Activated CD8-positive, alpha-beta memory T cell treated with anti-CD3 and anti-CD28 coated beads for 36 hours (primary cell): Measurements from ENCODE around the gene TMEM62. TPM values are rescaled to one million over a fixed set of nuclear protein-coding genes. Genes with fewer than 3 reads are reported as not detected.
"Not testable (repeated sequence)": the region's sequence is repeated elsewhere in the genome, so short reads cannot be mapped to it uniquely, and the experiment has no call there.

ENCODE experiments used
- CTCF ChIA-PET: fragments of 350-600 bp; sonication (Branson Sonifier 250); formaldehyde crosslinking; loops from one replicate; lab custom pipeline; 2021; ENCODE audit warnings: antibody characterized with exemption; lab: Charles Lee
- POLR2A ChIA-PET: fragments of 350-600 bp; sonication (Branson Sonifier 250); formaldehyde crosslinking; loops from one replicate; lab custom pipeline; 2021; ENCODE audit warnings: antibody characterized with exemption; lab: Charles Lee
- total RNA-seq, 2 experiments: library from RNA; stranded (reverse); gene quantifications; one replicate each; pipeline ENCODE4 v1.2.3, GENCODE V29; 2021

The TMEM62 gene
- total RNA-seq, 2 experiments from 2014 or later: 15.0 to 16.0 TPM

GRCh38 chr15:43107751-43108150 is 25.6 kb upstream of the TMEM62 start:
- ChIA-PET POLR2A (interaction anchor here (0.6 to 0.7 kb wide), 2 partner anchors 1317 to 1439 kb away, joined by 3 to 4 read pairs; no protein-coding TSS in a partner anchor), CTCF (interaction anchor here (0.7 kb wide), 1 partner anchor 219 kb away, joined by 3 read pairs; no protein-coding TSS in a partner anchor)

- ChIA-PET CTCF (no interaction called here), POLR2A (no interaction called here)
Measured at GRCh38 chr15:43111354-43111753, 22.0 kb upstream of the TMEM62 start.

DNA sequence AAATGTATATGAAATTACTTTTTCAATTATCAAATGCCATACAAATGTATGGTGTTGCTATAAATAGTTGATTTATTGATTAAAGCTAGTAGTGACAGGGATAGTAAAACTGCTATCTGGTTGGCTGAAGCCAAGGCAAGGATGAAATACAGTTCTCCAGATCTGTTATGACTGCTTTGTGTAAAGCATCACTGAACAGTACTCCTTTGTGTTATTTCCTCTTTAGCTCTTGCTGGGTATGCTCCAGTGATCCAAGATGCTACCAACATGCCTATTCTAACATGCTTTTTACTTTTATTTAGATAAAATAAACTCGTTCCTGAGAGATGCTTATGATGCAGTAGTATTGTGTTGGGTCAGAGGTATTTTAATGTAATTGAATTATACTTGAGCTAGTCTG is 15.1 kb upstream of the TMEM62 start:
- ChIA-PET POLR2A (no interaction called here), CTCF (interaction anchor here (1.0 kb wide), 1 partner anchor 14 kb away, joined by 4 read pairs; no protein-coding TSS in a partner anchor)

GRCh38 chr15:43118829-43119228 is 14.6 kb upstream of the TMEM62 start:
- ChIA-PET POLR2A (no interaction called here), CTCF (no interaction called here)

- POLR2A ChIA-PET: no interaction called here
- CTCF ChIA-PET: interaction anchor here (0.6 to 1.3 kb wide), 3 partner anchors 16 to 196 kb away, joined by 3 to 4 read pairs (median 3); partner anchors contain the start of gene UBR1
Measured at GRCh38 chr15:43121863-43122262, 11.5 kb upstream of the TMEM62 start.

- CTCF ChIA-PET: interaction anchor here (0.7 kb wide), 1 partner anchor 68 kb away, joined by 5 read pairs; no protein-coding TSS in a partner anchor
- POLR2A ChIA-PET: no interaction called here
Measured at GRCh38 chr15:43125100-43125661, 8.2 kb upstream of the TMEM62 start.

GRCh38 chr15:43126356-43126755 is 7.0 kb upstream of the TMEM62 start:
- CTCF ChIA-PET: interaction anchor here (1.0 kb wide), 1 partner anchor 33 kb away, joined by 3 read pairs; no protein-coding TSS in a partner anchor
- POLR2A ChIA-PET: no interaction called here

DNA sequence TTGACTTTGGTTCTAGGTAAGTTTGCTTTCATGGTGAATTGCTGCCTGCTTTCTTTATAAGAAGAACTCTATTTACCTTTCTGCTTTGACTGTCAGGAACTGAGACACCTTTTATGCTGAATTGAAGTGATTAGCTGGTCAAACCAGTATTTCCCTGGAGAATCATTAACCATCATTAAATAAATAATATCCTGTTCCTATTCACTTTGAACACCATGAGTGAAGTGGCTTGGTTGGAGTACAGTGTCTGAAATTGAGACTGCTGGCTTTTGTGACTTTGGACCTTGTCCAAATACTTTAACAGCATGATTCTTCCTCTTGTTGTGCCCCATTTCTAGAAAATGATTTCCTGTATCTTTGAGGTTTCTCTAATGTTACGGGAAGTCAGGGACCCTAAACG is 5.6 kb upstream of the TMEM62 start:
- CTCF ChIA-PET: no interaction called here
- POLR2A ChIA-PET: no interaction called here

GRCh38 chr15:43128174-43128979 is 5.0 kb upstream of the TMEM62 start:
- POLR2A ChIA-PET, CTCF ChIA-PET: not testable (repeated sequence)

- ChIA-PET POLR2A (no interaction called here), CTCF (no interaction called here)
Measured at GRCh38 chr15:43128980-43129335, 4.4 kb upstream of the TMEM62 start.

GRCh38 chr15:43132830-43133429 is 456 bp upstream of the TMEM62 start:
- CTCF ChIA-PET: no interaction called here
- POLR2A ChIA-PET: interaction anchor here (0.7 kb wide), 1 partner anchor 758 kb away, joined by 3 read pairs; no protein-coding TSS in a partner anchor

DNA sequence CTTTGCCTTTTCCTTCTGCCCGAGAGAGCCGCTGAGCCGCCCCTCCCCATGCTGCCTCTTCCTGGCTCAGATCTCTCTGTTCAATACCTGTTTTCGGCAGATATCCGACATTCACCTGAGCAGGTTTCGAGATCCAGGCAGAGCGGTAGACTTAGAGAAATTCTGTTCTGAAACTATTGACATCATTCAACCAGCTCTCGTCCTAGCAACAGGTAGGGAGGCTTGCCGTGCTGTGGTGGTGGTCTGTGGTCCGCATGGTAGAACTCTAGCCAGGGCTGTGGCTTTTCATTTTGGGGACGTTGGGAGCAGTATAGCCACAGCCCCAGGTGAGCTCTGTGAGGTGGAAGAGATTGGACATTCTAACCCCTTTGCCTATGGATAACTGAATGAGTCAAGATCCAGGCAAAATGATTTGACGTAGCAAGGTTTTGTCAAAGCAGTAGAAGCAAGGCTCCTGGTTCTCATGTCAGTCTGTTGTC is 810 bp downstream of the TMEM62 start:
- CTCF ChIA-PET: interaction anchor here (0.7 kb wide), 1 partner anchor 39 kb away, joined by 3 read pairs; no protein-coding TSS in a partner anchor

DNA sequence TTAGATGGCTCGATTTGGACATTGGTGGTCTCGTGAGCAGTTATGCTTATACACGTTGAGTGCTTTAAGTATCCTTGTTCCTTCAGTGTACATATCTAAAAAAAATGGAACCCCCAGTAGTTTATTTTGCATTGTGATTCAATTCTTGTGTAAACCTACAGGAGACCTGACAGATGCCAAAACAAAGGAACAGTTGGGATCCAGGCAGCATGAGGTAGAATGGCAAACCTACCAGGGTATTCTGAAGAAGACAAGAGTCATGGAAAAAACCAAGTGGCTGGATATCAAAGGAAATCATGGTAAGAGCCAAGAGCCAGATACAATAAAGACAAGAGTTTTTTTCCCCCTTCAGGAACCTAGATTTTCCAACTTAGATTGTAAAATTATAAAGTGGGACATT is 2.0 kb downstream of the TMEM62 start:
- CTCF ChIA-PET: no interaction called here
- POLR2A ChIA-PET: no interaction called here

More for the DNA sequence above, 810 bp downstream of the TMEM62 start:
- POLR2A ChIA-PET: no interaction called here

DNA sequence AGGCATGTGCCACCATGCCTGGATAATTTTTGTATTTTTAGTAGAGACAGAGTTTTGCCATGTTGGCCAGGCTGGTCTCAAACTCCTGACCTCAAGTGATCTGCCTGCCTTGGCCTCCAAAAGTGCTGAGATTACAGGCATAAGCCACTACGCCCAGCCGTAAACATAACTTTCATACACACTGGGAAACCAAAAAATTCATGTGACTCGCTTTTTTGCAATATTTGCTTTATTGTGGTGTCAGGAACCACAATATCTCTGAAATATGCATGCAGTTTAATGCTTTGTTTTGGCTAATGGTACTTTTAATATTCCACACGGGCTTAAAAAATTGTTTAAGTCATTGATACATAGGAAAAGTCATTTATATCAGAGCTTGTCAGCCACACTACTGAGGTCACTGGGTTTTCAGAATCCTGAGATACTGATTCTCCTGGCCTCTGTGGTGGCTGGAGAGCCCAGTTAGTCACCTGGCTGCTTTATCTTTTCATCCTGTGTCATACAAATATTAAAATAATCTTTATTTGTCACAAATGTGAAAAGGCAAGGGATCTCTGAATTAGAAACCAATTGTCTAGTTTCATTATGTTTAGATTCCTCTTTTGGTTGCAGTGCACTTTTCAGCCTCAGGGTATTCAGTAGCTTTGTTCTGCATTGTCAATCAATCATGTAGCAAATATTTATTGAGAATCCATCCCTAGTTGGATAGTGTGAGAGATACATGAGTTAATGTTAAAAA is 10.0 kb downstream of the TMEM62 start:
- ChIA-PET CTCF (no interaction called here), POLR2A (no interaction called here)

GRCh38 chr15:43144512-43144911 is 11.1 kb downstream of the TMEM62 start:
- POLR2A ChIA-PET: no interaction called here
- CTCF ChIA-PET: no interaction called here

DNA sequence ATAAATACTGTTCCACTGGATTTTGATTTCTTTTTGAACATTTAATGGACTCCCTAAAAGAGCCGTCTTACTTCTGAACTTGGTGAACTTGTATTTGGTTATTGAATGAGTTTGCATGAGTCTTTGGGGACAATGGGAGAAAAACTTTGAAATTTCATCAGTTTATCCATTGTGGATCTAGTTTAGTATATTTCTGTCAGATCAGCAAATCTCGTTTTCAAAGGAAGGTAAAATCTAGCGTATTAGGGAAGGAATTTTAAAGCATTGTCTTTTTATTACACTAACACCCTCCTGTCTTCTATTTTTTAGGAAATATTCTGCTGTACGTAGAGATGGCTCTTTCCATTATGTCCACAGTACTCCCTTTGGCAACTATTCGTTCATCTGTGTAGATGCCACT is 12.8 kb downstream of the TMEM62 start:
- ChIA-PET CTCF (no interaction called here), POLR2A (no interaction called here)

- ChIA-PET CTCF (interaction anchor here (1.1 kb wide), 1 partner anchor 36 kb away, joined by 3 read pairs; no protein-coding TSS in a partner anchor), POLR2A (no interaction called here)
Measured at GRCh38 chr15:43150191-43150929, 17.0 kb downstream of the TMEM62 start.

GRCh38 chr15:43151688-43152087 is 18.3 kb downstream of the TMEM62 start:
- CTCF ChIA-PET: no interaction called here
- POLR2A ChIA-PET: no interaction called here

GRCh38 chr15:43153269-43153668 is 19.9 kb downstream of the TMEM62 start:
- ChIA-PET POLR2A (no interaction called here), CTCF (no interaction called here)
